GM12878 (cell line): Measurements from ENCODE around the gene CCDC32. TPM values are rescaled to one million over a fixed set of nuclear protein-coding genes. Genes with fewer than 3 reads are reported as not detected.

Source experiments
- BCL11A ChIP-seq: IDR thresholded peaks from 2 replicates; pipeline ENCODE4 v1.6.1; 2011; ENCODE audit warnings: low read depth, low read length
- BMI1 ChIP-seq: fragments of 450-650 bp; IDR thresholded peaks from 2 replicates; pipeline ENCODE4 v1.6.1; 2016; ENCODE audit warnings: mild to moderate bottlenecking, moderate library complexity, borderline replicate concordance
- CEBPZ ChIP-seq: fragments of 150-350 bp; IDR thresholded peaks from 2 replicates; pipeline ENCODE4 v1.6.1; 2016; ENCODE audit warnings: low read depth, low read length
- ELK1 ChIP-seq: IDR thresholded peaks from 2 replicates; pipeline ENCODE4 v1.6.1; 2012; ENCODE audit warnings: low read depth, low read length, improper control_type of control experiment
- GABPA ChIP-seq: IDR thresholded peaks from 2 replicates; pipeline ENCODE4 v1.6.1; 2014; ENCODE audit warnings: antibody characterized with exemption, low read depth, mild to moderate bottlenecking, inconsistent platforms
- HDAC2 ChIP-seq: fragments of 200-600 bp; sonication (generic); IDR thresholded peaks from 2 replicates; pipeline ENCODE4 v1.6.1; 2017
- IKZF1 ChIP-seq: fragments of 450-650 bp; conservative IDR thresholded peaks from 2 replicates; pipeline ENCODE4 v1.6.1; 2017; ENCODE audit warnings: antibody characterized with exemption, mild to moderate bottlenecking
- IRF4 ChIP-seq: IDR thresholded peaks from 2 replicates; pipeline ENCODE4 v1.6.1; 2011; ENCODE audit warnings: low read depth, low read length
- IRF5 ChIP-seq: fragments of 450-650 bp; IDR thresholded peaks from 2 replicates; pipeline ENCODE4 v1.6.1; 2017; ENCODE audit warnings: borderline replicate concordance
- MTA3 ChIP-seq: IDR thresholded peaks from 2 replicates; pipeline ENCODE4 v1.6.1; 2012; ENCODE audit warnings: low read length, inconsistent platforms, borderline replicate concordance
- MXI1 ChIP-seq: fragments of 150-350 bp; IDR thresholded peaks from 2 replicates; pipeline ENCODE4 v1.6.1; 2011; ENCODE audit warnings: low read depth, mild to moderate bottlenecking, inconsistent platforms, low read length, improper control_type of control experiment
- MYC ChIP-seq: IDR thresholded peaks from 2 replicates; pipeline ENCODE4 v1.6.1; 2011; ENCODE audit warnings: mild to moderate bottlenecking, low read length, moderate library complexity, inconsistent platforms; ENCODE audit not compliant: insufficient read depth, insufficient replicate concordance, insufficient read length, severe bottlenecking
- PML ChIP-seq: IDR thresholded peaks from 2 replicates; pipeline ENCODE4 v1.6.1; 2012; ENCODE audit warnings: low read length, inconsistent platforms
- POLR2AphosphoS2 ChIP-seq: IDR thresholded peaks from 2 replicates; pipeline ENCODE4 v1.6.1; 2011; ENCODE audit warnings: low read depth, mild to moderate bottlenecking, low read length, improper control_type of control experiment, moderate library complexity
- SMAD5 ChIP-seq: IDR thresholded peaks from 2 replicates; pipeline ENCODE4 v1.6.1; 2016; ENCODE audit warnings: antibody characterized with exemption, low read depth
- TCF3 ChIP-seq: IDR thresholded peaks from 2 replicates; pipeline ENCODE4 v1.6.1; 2012; ENCODE audit warnings: low read depth, mild to moderate bottlenecking, low read length, borderline replicate concordance; ENCODE audit not compliant: insufficient read depth
- ZBTB4 ChIP-seq: fragments of 450-650 bp; formaldehyde crosslinking; IDR thresholded peaks from 2 replicates; pipeline ENCODE4 v1.4.0; 2022; ENCODE audit warnings: mild to moderate bottlenecking, moderate library complexity
- ZNF384 ChIP-seq: IDR thresholded peaks from 2 replicates; pipeline ENCODE4 v1.6.1; 2012; ENCODE audit warnings: low read depth, mild to moderate bottlenecking, low read length, improper control_type of control experiment, borderline replicate concordance
- ZSCAN29 ChIP-seq: fragments of 450-650 bp; IDR thresholded peaks from 2 replicates; pipeline ENCODE4 v1.6.1; 2017; ENCODE audit warnings: mild to moderate bottlenecking, moderate library complexity
- ZZZ3 ChIP-seq: IDR thresholded peaks from 2 replicates; pipeline ENCODE4 v1.6.1; 2011; ENCODE audit warnings: low read depth; ENCODE audit not compliant: control insufficient read depth, insufficient read length
- polyA plus RNA-seq, 11 experiments: library from polyadenylated mRNA; depleted of rRNA in 4 of 11; unstranded in 6 of 11; stranded (reverse) in 5 of 11; fragments of >200 nt; fragmentation: Nextera tagmentation in 4 of 11; fragmentation: Illumina TruSeq in 1 of 11; extraction: Ambion mirVana in 4 of 11; extraction: Trizol in 1 of 11; gene quantifications; 1 replicate in 1 of 11; 2 replicates in 10 of 11; pipeline versions ENCODE4 v1.2.1 to v1.2.3, GENCODE V29; 2011 to 2016; ENCODE audit warnings: inconsistent platforms in 2 of 11, missing spikeins in 2 of 11, low read depth in 1 of 11
- total RNA-seq, 4 experiments: library from RNA; depleted of rRNA in 3 of 4; stranded (reverse); fragments of >200 nt in 3 of 4; fragmentation: Illumina TruSeq in 1 of 4; extraction: Trizol in 1 of 4; gene quantifications; 2 replicates each; pipeline versions ENCODE4 v1.2.1 to v1.2.3, GENCODE V29; 2013 to 2021

The CCDC32 gene
- total and polyA plus RNA-seq, 10 of the 15 experiments (the other 5 are each of a cell fraction or from before 2014, with no cell fraction given), result 30.2 to 74.3 (median 46.5) TPM

- TF ChIP-seq ZNF384 (no peak), TCF3 (peak; percentile 90), BCL11A (peak; percentile 90), ELK1 (no peak), IKZF1 (peak; percentile 99), MTA3 (peak; percentile 96), SMAD5 (no peak), CEBPZ (no peak), IRF4 (peak; percentile 87), IRF5 (no peak; the same call in 1 of the 2 replicates), ZBTB4 (CRISPR knock-in tag) (no peak), MXI1 (no peak), PML (no peak; the same call in 1 of the 2 replicates), ZZZ3 (no peak), MYC (no peak), BMI1 (0 out of 2 replicates have a peak, but pooled peaks have one; percentile 17), HDAC2 (no peak), ZSCAN29 (peak; percentile 71; the same call in 1 of the 2 replicates), POLR2AphosphoS2 (no peak), GABPA (no peak)
Observed at GRCh38 chr15:40543631-40544294, 21.1 kb downstream of the CCDC32 start (continued).
